A549 treated with AZD9567 at 1 μM for 4 hours (cell line): Measurements from ENCODE around the gene OR4D11. TPM values are rescaled to one million over a fixed set of nuclear protein-coding genes. Genes with fewer than 3 reads are reported as not detected.

Experiments
- total RNA-seq: library from RNA; stranded (reverse); fragments of 200-300 nt; extraction: Qiagen RNA extraction; gene quantifications from 5 replicates; pipeline ENCODE4 v1.2.3, GENCODE V29; 2022; ENCODE audit not compliant: insufficient read depth

OR4D11 gene
- not detected in 5 replicates for total RNA-seq

DNA sequence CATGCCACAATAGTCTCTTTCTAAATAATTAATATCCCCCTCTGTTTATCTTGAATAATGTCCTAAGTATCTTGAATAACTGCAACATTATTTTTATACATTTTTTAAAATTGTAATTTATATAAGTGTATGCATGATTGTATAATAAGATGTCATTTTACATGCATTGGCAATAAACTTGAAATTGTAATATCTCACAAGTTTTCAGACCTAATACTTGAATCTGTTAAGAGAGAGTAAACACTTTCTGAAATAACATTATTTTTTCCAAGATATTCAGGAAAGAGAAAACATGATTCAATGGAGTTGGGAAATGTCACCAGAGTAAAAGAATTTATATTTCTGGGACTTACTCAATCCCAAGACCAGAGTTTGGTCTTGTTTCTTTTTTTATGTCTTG is at the start of gene OR4D11:
TSS of gene OR4D11 (plus strand) at position 301 of the 400 bp plus-strand sequence. CDS start at position 301, 0 bp downstream.

DNA sequence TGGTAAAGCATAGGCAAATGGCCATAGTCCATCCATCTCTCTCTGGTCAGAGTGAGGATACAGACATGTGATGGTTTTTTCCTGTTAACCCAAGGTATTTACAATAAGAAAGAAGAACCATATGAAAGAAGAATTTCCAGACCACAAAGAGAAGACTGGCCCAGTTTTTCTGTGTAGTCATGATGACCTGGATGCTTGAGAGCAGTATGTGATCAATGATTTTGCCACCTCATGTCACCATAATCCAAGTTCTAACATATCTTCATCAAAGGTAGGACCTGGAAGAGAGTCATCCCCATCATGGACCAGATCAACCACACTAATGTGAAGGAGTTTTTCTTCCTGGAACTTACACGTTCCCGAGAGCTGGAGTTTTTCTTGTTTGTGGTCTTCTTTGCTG is 46.7 kb upstream of the OR4D11 start, which contains the start of gene OR4D6:
TSS of gene OR4D6 (plus strand) at position 301 of the 400 bp plus-strand sequence. CDS start at position 301, 0 bp downstream.

DNA sequence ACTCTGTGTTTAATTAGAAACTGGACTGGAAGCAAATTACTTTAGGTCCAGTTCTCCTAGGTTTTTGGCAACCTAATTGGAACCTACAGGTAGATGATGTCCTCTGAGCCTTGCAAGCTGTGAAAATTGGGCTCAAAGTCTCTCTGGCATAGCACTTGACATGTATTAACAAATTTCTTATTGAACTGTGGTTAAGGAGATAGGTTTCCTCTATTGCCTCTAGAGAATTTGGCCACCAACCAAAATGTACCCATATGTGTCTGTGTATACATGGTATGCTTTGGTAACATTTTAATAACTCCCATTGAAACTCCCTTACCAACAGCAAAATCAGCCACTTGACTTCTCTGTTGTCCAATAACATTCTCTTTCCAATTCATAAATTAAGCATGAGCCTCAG is 30.4 kb upstream of the OR4D11 start, which contains the start of gene OR4D10:
TSS of gene OR4D10 (plus strand) at position 301 of the 400 bp plus-strand sequence. CDS start 4,115 bp downstream, outside the sequence.

DNA sequence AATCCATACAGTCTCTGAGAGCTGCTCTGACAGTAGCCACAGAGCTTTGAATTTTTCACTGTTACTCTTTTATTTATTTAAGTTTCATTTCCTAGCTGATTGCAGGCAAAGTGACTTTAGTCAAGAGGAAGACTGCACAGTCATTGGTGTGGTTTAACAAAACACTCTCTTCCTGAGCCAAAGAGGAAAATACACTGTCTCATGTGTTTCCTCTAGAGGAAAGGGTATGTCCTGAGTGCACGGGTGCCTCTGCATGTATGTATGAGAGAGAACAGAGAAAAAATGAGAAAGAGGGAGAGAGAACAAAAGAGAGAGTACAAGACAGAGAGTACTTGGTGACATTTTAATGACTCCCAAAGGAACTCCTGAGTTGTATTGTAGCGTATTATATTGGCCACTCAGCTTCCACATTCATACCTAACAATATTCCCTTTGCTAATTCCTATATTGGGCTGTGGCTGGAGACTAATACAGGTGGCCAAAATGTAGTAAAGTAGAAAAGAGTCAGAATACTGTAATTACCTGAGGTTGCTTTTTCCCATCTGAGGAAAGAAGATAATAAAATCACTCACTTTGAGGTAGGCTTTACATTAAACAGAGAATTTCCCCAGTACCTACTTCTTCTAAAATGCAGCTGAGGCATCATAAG is 7.7 kb downstream of the OR4D11 start, which contains the start of gene OR4D9:
TSS of gene OR4D9 (plus strand) at position 599 of the 649 bp plus-strand sequence. CDS start 3,374 bp downstream, outside the sequence.

Other genes starting within 250 kb of the OR4D11 start
- gene OR5AN1, start 144.7 kb upstream of the OR4D11 start, total RNA-seq: not detected in 5 replicates
- not detected in 5 replicates for gene OR5A2, start 77.2 kb upstream of the OR4D11 start, total RNA-seq
- not detected in 5 replicates for gene OR5A1, start 67.1 kb upstream of the OR4D11 start, total RNA-seq
- gene OR4D6, start 46.6 kb upstream of the OR4D11 start, total RNA-seq: not detected in 5 replicates
- gene OR4D10, start 30.3 kb upstream of the OR4D11 start, total RNA-seq: not detected in 5 replicates
- not detected in 5 replicates for gene OR4D9, start 8.0 kb downstream of the OR4D11 start, total RNA-seq
- gene OSBP, start 112.2 kb downstream of the OR4D11 start, total RNA-seq: 28.6 to 30.7 TPM (median 29.6 TPM) in 5 replicates
- 41.1 to 51.4 TPM (median 45.7 TPM) in 5 replicates for gene PATL1, start 165.5 kb downstream of the OR4D11 start, total RNA-seq
- not detected in 5 replicates for gene OR10V1, start 210.3 kb downstream of the OR4D11 start, total RNA-seq